ENCODE results near the gene NDUFB10.

The NDUFB10 gene

DNA sequence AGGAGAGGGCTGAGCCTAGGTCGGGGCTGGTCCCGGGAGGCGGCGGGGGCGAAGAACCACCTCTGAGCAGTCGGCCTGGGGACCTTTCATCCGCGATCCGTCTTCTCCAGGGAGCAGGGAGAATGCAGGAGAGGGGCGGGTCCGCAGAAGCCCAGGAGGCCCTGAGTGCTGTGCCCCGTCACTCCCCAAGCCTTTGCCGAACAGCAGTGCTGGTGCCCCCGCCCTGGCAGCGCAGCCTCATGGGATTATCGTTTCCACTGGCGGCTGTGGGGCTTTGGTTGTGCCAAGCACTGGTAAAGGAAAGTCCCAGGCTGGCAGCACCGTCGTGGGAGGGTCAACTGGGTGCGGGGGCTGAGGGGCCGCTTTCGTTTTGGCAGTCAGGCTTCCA, 13.1 kb downstream of the NDUFB10 start:
- TF ChIP-seq, protein P1, sequence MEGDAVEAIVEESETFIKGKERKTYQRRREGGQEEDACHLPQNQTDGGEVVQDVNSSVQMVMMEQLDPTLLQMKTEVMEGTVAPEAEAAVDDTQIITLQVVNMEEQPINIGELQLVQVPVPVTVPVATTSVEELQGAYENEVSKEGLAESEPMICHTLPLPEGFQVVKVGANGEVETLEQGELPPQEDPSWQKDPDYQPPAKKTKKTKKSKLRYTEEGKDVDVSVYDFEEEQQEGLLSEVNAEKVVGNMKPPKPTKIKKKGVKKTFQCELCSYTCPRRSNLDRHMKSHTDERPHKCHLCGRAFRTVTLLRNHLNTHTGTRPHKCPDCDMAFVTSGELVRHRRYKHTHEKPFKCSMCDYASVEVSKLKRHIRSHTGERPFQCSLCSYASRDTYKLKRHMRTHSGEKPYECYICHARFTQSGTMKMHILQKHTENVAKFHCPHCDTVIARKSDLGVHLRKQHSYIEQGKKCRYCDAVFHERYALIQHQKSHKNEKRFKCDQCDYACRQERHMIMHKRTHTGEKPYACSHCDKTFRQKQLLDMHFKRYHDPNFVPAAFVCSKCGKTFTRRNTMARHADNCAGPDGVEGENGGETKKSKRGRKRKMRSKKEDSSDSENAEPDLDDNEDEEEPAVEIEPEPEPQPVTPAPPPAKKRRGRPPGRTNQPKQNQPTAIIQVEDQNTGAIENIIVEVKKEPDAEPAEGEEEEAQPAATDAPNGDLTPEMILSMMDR (IDR thresholded peaks at IDR 0.05; ENCODE audit: low read depth, low read length) = no peak

GRCh38 chr16:1973461-1974156, 14.3 kb downstream of the NDUFB10 start:
- no peak for DNase-seq (ENCODE audit: extremely low read depth, low read depth)
- TF ChIP-seq, protein P1 (IDR thresholded peaks at IDR 0.05; ENCODE audit: low read depth, low read length) = no peak

More for the DNA sequence above, 13.1 kb downstream of the NDUFB10 start:
- no peak for DNase-seq (ENCODE audit: extremely low read depth, low read depth)

DNA sequence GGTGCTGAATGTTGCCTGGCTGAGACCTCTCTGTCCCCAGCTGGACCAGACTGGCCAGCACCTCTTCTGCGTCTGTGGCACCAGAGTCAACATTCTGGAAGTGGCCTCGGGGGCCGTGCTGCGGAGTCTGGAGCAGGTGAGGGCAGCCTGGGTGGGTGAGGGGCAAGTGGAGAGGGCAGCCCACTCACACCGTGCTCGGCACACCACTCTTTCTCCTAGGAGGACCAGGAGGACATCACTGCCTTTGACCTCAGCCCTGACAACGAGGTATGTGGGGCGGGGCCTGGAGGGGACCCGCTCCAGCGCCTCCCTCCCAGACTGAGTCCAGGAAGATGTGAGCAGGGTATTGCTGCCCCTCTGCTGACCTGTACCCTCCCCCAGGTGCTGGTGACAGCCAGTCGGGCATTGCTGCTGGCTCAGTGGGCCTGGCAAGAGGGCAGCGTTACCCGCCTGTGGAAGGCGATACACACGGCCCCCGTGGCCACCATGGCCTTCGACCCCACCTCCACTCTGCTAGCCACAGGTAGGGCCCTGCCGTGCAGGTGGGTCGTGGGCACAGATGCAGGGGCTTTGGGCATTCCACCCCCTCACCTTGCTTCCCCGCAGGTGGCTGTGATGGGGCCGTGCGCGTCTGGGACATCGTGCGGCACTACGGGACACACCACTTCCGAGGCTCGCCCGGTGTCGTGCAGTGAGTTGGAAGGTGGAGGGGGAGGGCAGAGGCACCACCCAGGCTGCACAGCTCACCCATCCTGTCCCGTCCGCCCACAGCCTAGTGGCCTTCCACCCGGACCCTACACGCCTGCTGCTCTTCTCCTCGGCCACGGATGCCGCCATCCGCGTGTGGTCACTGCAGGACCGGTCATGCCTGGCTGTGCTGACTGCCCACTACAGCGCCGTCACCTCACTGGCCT, 15.1 kb downstream of the NDUFB10 start:
- no peak for DNase-seq (ENCODE audit: extremely low read depth, low read depth)
- TF ChIP-seq, protein P1 (IDR thresholded peaks at IDR 0.05; ENCODE audit: low read depth, low read length) = no peak

DNA sequence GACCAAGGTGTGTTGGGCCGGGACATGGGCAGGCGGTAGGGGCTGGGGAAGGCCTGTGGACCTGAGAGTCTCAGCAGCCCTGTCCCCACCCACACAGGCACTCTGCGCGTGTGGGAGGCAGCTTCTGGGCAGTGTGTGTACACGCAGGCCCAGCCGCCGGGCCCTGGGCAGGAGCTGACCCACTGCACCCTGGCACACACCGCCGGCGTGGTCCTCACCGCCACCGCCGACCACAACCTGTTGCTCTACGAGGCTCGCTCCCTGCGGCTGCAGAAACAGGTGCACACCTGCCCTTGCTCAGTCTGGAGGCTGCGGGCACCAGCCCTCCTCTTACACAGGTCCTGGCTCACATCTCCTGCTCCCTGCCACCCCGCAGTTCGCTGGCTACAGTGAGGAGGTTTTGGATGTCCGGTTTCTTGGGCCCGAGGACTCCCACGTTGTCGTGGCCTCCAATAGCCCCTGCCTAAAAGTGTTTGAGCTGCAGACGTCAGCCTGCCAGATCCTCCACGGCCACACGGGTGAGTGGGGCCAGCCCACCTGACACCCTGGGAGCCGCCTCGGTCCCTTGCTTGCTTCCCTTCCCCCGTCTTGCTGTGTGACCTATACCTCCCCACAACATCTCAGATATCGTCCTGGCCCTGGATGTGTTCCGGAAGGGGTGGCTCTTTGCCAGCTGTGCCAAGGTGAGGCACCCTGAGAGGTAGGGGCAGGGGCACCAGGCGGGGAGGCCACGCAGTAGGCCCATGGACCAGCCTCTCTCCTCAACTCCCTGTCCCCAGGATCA, 16.3 kb downstream of the NDUFB10 start:
- TF ChIP-seq, protein P1 (IDR thresholded peaks at IDR 0.05; ENCODE audit: low read depth, low read length) = no peak
- DNase-seq (ENCODE audit: extremely low read depth, low read depth) = no peak

DNA sequence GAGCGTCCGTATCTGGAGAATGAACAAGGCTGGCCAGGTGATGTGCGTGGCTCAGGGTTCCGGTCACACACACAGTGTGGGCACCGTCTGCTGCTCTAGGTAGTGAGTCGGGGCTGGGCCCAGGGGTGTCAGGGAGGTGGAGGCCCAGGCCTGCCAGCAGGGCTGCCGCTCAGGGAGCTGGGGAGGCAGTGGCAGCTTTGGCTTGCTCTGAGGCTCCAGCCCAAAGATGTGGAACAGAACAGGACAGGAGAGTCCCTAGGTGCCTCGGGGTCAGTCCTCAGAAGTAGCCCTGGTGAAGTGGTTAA, 16.8 kb downstream of the NDUFB10 start:
- no peak for DNase-seq (ENCODE audit: extremely low read depth, low read depth)
- TF ChIP-seq, protein P1 (IDR thresholded peaks at IDR 0.05; ENCODE audit: low read depth, low read length) = no peak

GRCh38 chr16:1976951-1977874, 17.9 kb downstream of the NDUFB10 start:
- DNase-seq (ENCODE audit: extremely low read depth, low read depth) = no peak
- TF ChIP-seq, protein P1 (IDR thresholded peaks at IDR 0.05; ENCODE audit: low read depth, low read length) = no peak
